Middle frontal gyrus (tissue), 1 donor: ENCODE results near the gene NAE1.
"Not testable (repeated sequence)": the region's sequence is repeated elsewhere in the genome, so short reads cannot be mapped to it uniquely, and the experiment has no call there.

Experiments used
- DNase-seq: peaks from one replicate; pipeline ENCODE4 v3.0.0-alpha.2; 2015; ENCODE audit warnings: low spot score; ENCODE audit errors: extremely low spot score

NAE1 gene

DNA sequence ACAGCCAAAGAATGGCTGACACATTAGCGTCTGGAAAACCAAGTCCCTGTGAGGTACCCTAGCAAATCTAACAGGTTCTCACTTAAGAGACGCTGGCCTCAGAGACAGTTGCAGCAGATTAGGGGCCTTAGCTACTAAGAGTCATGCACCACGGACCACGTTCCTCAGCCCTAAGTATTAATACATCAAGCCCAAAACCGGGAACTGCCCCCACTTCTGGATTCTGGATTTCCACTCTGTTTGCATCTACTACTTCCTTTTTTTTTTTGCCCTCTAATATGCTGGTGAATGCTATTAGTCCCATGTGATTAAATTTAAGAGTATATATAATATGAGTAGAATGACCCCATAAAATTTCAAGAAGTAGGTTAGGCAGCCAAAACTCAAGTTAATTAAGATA is 28.6 kb downstream of the NAE1 start:
- DNase-seq: no peak

GRCh38 chr16:66801320-66802105 is 29.3 kb downstream of the NAE1 start, which contains the start of gene TERB1:
TERB1 (minus strand) TSS chr16:66801584; CDS start chr16:66796798, 4,786 bp downstream.
- DNase-seq: no peak

- DNase-seq: no peak
Observed at GRCh38 chr16:66800856-66801255, 29.9 kb downstream of the NAE1 start.

GRCh38 chr16:66798161-66798560 is 32.6 kb downstream of the NAE1 start:
- DNase-seq: no peak

DNA sequence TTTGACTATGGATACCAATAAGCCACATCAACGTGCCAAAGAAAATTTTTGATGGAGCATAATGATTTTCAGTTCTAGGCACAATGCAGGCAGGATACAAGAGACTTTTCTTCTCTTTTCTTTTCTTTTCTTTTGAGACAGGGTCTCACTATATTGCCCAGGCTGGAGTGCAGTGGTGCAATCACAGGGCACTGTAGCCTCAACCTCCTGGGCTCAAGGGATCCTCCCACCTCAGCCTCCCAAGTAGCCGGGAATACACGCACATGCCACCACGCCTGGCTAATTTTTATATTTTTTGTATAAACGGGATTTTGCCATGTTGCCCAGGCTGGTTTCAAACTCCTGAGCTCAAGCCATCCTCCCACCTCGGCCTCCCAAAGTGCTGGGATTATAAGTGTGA is 36.8 kb downstream of the NAE1 start:
- not testable (repeated sequence) for DNase-seq

DNA sequence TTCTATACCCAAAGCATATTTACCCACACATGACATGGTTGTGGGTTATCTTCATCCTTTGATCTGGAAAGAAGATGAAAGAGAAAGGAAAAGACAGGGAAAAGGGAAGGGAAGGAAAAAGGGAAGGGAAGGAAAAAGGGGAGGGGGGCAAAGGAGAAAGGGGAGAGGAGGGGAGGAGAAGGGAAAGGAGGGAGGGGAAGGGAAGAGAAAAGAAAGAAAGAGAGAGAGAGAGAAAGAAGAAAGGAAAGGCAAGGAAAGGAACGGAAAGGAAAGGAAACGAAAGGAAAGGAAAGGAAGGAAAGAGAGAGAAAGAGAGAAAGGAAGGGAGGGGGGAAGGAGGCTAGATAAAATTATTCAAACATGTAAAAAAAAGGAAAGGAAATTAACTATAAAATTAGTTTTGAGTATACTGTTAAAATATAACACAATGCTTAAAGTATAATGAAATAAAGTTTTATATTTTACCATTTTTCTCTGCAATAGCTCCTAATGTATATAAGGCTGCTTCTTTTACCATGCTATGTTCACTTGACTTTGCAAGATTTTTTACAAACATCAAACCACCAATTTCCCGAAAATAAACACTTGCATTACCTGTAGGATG is 40.5 kb downstream of the NAE1 start:
- DNase-seq: no peak

GRCh38 chr16:66787427-66787826 is 43.3 kb downstream of the NAE1 start:
- DNase-seq: no peak

DNA sequence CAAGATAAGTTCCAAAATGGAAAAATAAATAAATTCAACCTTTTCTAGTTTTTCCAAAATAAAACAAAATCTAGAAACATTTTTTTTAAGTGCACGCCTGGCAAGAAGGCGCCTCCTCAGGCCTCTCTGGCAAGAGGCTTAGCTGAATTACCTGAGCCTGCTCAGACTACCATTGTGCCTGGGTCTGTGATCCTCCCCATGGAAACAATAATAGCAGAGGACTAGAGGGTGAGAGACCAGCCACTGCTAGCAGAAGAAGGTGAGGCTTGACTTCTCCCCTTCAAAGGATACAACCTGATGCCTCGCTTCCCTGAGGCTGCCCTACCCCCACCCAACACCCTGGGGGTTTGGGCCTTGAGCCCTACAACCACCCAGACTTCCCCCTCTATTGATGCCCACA is 44.2 kb downstream of the NAE1 start:
- no peak for DNase-seq

GRCh38 chr16:66776457-66776856 is 54.3 kb downstream of the NAE1 start:
- DNase-seq: no peak

DNA sequence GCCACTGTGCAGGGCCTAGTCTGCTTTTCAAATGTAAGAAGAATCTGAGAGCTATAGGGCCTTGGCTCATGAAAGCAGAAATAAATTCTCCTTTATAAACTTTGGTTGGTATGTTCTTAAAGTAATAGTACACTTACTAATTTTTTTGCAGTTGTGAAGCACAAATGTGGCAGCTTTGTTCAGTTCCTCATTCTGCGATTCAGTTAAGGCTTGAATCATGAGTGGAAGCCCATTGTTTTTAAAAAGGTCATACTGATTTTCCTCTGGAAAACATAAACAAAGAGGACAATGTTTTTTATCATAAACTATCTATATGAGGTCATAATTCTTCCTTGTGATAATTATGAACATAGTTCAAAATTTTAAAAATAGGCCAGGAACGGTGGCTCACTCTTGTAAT is 55.8 kb downstream of the NAE1 start:
- no peak for DNase-seq

DNA sequence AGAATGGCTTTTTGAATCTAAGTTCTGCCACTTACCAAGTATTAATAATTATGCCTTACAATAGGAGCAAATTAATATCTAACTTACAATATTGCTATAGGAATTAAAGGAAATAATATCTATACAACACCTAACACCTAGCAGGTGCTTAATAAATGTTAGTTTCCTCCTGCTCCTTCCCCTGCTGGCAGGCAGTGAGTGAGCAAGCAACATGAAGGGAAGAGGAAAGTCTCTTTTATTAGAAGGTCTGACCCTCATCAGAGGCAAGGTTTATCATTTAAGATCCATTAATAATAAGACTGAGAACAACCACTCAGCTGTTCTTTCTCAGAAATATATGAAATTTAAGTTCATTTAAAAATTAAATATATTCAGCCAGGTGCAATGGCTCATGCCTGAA is 72.7 kb downstream of the NAE1 start:
- DNase-seq: no peak

DNA sequence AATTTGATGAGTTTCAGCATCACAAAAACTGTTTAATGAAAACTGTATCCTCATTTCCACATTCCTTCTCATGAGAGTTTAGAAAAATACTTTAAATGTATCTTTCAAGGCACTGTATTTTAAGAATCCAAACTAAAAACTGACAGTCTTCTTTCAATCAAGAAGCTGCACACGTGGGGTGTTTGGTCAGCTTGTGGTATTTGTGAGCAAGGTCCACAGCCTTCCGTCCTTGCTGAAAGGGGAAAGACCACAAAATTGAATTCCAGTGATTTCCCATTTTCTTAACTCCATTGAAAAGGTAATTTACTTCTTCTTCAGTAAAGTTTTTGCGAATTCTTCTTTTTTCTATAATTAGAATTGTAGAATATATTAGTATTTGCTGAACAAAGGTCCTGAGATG is 76.0 kb downstream of the NAE1 start:
- DNase-seq: no peak

GRCh38 chr16:66754211-66754610 is 76.6 kb downstream of the NAE1 start:
- DNase-seq: no peak

- no peak for DNase-seq
Observed at GRCh38 chr16:66752958-66753357, 77.8 kb downstream of the NAE1 start.
